Mesodermal cell (in vitro differentiated cells): Measurements from ENCODE around the gene PDLIM4.

ENCODE experiments used
- H3K27ac ChIP-seq: 2 replicates; pipeline ENCODE4 v1.7.0; 2013; ENCODE audit warnings: mild to moderate bottlenecking, low read depth, low read length, moderate library complexity; ENCODE audit not compliant: severe bottlenecking
- H3K36me3 ChIP-seq: 2 replicates; pipeline ENCODE4 v1.7.1; 2013; ENCODE audit warnings: mild to moderate bottlenecking, low read length, moderate library complexity; ENCODE audit not compliant: control insufficient read depth, insufficient read depth
- H3K4me1 ChIP-seq: one replicate; pipeline ENCODE4 v1.7.1; 2013; ENCODE audit warnings: mild to moderate bottlenecking, low read length; ENCODE audit not compliant: insufficient read depth, control insufficient read depth, poor library complexity, severe bottlenecking
- H3K4me3 ChIP-seq: 2 replicates; pipeline ENCODE4 v1.7.0; 2013; ENCODE audit warnings: low read length, control low read depth, mild to moderate bottlenecking; ENCODE audit not compliant: insufficient read depth, poor library complexity, severe bottlenecking; ENCODE audit errors: extremely low read depth
- H3K9me3 ChIP-seq: 2 replicates; pipeline ENCODE4 v1.7.1; 2013; ENCODE audit warnings: mild to moderate bottlenecking, low read length, moderate library complexity; ENCODE audit not compliant: control insufficient read depth
- WGBS, 2 experiments: methylation state at CpG; one replicate each; pipeline ENCODE4 v1.1.5; 2013; ENCODE audit warnings: missing lambda C conversion rate in 2 of 2; ENCODE audit not compliant: insufficient coverage in 2 of 2; 5-methylcytosine and 5-hydroxymethylcytosine counted together

The PDLIM4 gene

DNA sequence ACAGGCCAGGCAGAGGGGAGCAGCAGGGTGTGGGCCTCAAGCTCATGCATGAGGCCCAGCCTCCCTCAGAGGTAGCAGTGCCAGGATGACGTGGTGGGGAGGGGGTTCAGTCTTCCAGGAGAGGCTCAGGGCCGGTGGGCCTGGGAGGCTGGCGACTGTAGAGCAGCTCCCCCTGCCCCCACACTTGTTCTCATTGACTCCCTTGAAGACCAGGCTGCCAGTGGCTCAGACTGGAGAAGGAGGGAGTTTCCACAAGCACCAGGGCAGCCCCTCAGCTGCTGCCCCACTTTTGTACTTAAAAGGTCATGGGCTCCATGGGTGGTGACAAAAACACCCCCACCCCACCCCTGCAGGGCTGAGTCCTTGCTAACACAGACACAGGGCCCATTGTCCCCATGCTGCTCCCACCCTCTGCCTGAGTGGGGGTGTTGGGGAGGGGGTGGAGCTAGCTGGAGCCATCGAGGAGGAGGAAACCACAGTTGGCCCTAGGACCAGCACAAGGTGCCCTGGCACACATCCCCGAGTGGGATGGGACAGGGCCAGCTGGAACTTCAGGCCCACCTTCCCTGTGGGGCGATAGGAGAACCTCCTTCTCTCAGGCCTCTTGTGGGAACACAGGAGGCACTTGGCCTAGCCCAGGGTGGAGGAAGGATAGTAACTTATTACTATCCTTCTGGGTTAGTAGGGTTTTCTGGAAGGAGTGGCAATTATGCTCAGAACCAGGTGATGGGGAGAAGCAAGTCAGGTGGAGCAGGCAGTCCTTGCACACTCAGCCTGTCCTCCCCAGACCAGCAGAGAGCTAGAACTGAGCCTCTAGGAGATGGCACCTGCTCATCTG is 10.7 kb downstream of the PDLIM4 start:
- no peak overlapping the region for H3K27ac ChIP-seq
- no peak overlapping the region for H3K4me3 ChIP-seq
- H3K36me3 ChIP-seq = peaks cover 40% of the 10 kb centered on the region
- H3K9me3 ChIP-seq = no peaks in the 10 kb centered on the region
- peaks cover 34% of the 10 kb centered on the region for H3K4me1 ChIP-seq
- WGBS, 2 experiments = 90 to 95% methylated on average over 2 of the region's 6 CpGs

DNA sequence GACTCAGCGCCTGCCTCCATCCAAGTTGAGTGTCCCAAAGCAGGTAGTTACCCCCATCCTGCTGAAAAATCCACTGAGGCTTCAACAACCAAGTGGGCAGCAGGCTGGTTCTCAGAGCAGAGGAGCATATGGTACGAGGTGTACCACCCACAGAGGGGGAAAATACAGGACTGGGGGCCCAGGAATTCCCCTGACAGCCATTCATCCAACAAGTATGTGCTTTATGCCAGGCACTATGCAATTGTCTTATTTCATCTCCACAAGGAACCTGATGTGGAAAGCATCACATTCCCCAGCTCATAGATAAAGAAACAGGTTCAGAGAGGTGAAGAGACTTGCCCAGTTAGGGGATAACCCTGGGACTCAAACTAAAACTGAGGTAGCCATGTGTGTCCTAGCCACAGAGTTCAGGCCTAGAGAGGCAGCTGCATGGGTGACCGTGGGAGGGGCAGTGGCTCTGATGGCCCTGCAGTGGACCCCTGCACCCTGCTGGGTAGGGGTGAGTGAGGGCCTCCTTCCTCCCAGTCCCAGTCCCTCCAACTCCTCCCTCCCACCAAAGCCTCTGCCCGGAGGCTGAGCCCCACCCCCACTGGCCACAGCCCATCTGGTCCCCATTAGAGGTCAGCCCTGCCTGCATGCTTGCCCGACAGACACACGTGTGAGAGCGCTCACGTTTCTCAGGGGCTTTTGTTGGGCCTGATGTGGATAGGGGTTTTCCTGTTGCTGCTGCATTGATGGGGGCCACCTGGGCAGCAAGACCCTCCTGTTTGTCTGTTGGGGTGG is 11.5 kb downstream of the PDLIM4 start:
- Histone ChIP-seq H3K9me3 (no peaks in the 10 kb centered on the region), H3K4me3 (no peak overlapping the region), H3K27ac (no peak overlapping the region), H3K36me3 (peaks cover 41% of the 10 kb centered on the region), H3K4me1 (peaks cover 26% of the 10 kb centered on the region)
- 75 to 89% methylated on average over 2 to 3 of the region's 8 CpGs for WGBS, 2 experiments

DNA sequence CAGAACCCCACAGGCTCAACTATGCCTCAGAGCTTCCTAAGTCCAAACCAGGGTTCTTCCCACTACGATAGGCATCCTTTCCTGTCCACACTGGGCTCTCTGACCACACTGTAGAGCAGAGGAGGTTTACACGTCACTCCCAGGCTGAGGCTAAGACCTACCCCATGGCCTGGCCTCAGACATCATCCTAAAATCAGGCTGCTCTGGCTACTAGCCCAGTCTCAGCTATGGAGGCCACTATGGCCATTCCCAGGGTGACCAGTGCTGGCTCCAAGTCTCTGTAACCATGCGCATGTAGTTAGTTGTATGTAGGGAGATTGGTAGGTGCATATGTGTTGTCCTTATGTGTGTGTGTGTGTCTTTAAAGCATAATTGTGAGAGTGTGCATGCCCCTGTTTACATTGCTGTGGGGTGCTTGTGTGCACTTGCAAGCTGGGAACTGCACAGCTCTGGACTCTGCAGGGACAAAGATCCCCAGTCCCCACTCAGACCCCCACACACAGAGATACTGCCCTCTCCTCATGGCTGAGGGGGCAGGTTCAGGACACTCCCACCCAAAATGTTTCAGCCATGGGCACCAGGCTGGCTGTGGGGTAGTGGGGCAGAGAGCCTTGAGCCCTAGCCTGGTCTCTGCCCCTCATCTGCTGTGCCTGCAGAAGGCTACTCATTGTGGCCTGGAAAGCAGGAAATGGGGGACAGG is 12.3 kb downstream of the PDLIM4 start:
- WGBS, 2 experiments = 86 to 100% methylated on average over 3 of the region's 3 CpGs
- no peak overlapping the region for H3K27ac ChIP-seq
- no peaks in the 10 kb centered on the region for H3K9me3 ChIP-seq
- H3K4me1 ChIP-seq = peaks cover 18% of the 10 kb centered on the region
- H3K36me3 ChIP-seq = peaks cover 41% of the 10 kb centered on the region
- no peak overlapping the region for H3K4me3 ChIP-seq

DNA sequence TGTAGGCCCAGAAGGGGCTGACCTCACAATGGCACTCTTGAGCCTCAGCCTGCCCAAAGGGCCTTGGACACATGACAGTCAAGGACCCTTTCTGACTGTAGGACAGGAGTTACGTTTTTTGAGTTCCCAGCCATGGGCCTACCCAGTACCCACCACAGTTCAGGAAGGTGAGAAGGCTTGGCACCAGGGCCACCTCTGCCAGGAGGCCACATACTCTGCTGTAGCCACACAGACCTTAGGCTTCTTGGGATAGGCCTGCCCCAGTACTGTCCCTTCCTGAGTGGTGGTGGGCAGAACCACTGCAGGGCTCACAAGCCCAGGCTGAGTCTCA is 12.8 kb downstream of the PDLIM4 start:
- H3K9me3 ChIP-seq = no peaks in the 10 kb centered on the region
- H3K4me3 ChIP-seq = no peak overlapping the region
- no peak overlapping the region for H3K27ac ChIP-seq
- peaks cover 41% of the 10 kb centered on the region for H3K36me3 ChIP-seq
- WGBS, 2 experiments = 100% methylated on average over 1 of the region's 1 CpG; no CpG with 5 or more reads in 1 of the 2 experiments
- peaks cover 13% of the 10 kb centered on the region for H3K4me1 ChIP-seq

DNA sequence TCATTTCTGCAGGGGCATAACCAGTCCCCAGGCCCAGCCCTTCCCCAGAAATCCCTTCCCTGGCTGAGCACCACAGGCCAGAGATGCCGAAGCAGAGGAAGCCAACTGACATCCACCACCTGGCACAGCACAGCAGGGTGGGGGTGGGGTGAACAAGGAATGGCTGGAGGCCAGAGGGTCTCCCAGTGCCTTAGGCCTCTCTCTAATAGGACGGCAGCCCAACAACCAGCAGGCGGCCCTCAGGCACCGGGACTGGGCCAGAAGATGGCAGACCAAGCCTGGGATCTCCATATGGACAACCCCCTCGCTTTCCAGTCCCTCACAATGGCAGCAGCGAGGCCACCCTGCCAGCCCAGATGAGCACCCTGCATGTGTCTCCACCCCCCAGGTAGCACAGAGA is 13.2 kb downstream of the PDLIM4 start:
- WGBS, 2 experiments = 92 to 96% methylated on average over 5 to 6 of the region's 6 CpGs
- H3K27ac ChIP-seq = no peak overlapping the region
- no peak overlapping the region for H3K4me3 ChIP-seq
- peaks cover 41% of the 10 kb centered on the region for H3K36me3 ChIP-seq
- peaks cover 9% of the 10 kb centered on the region for H3K4me1 ChIP-seq
- H3K9me3 ChIP-seq = no peaks in the 10 kb centered on the region

DNA sequence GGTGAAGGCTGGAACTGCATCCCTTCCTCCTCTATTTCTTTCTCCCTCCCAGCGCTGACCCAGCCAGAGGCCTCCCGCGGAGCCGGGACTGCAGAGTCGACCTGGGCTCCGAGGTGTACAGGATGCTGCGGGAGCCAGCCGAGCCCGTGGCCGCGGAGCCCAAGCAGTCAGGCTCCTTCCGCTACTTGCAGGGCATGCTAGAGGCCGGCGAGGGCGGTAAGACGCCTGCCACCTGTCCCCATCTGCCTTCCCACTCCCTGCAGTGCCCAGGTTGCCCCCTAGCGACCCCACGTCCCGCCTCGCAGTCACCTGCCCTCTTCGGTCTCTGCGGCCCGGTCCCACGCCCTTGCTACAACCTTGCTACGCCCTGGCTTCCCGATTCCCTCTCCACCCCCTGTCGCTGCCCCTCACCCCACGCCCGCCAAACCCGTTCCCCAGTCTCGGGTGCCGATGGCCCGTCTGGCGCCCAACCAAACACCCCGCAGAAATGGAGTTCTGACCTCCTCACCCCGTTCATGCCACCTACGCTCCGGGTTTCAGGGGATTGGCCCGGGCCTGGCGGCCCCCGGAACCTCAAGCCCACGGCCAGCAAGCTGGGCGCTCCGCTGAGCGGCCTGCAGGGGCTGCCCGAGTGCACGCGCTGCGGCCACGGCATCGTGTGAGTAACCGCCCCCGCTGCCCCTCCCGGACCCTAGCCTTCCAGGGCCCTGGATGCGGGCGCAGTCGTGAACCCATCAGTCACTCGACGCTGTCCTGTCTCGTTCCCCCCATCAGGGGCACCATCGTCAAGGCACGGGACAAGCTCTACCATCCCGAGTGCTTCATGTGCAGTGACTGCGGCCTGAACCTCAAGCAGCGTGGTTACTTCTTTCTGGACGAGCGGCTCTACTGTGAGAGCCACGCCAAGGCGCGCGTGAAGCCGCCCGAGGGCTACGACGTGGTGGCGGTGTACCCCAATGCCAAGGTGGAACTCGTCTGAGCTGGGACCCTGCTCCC is 14.1 kb downstream of the PDLIM4 start:
- peaks cover 37% of the 10 kb centered on the region for H3K36me3 ChIP-seq
- no peaks in the 10 kb centered on the region for H3K9me3 ChIP-seq
- no peak overlapping the region for H3K4me3 ChIP-seq
- no peak overlapping the region for H3K27ac ChIP-seq
- peaks cover under 1% of the 10 kb centered on the region for H3K4me1 ChIP-seq
- WGBS, 2 experiments = 95 to 96% methylated on average over 63 to 77 of the region's 77 CpGs

DNA sequence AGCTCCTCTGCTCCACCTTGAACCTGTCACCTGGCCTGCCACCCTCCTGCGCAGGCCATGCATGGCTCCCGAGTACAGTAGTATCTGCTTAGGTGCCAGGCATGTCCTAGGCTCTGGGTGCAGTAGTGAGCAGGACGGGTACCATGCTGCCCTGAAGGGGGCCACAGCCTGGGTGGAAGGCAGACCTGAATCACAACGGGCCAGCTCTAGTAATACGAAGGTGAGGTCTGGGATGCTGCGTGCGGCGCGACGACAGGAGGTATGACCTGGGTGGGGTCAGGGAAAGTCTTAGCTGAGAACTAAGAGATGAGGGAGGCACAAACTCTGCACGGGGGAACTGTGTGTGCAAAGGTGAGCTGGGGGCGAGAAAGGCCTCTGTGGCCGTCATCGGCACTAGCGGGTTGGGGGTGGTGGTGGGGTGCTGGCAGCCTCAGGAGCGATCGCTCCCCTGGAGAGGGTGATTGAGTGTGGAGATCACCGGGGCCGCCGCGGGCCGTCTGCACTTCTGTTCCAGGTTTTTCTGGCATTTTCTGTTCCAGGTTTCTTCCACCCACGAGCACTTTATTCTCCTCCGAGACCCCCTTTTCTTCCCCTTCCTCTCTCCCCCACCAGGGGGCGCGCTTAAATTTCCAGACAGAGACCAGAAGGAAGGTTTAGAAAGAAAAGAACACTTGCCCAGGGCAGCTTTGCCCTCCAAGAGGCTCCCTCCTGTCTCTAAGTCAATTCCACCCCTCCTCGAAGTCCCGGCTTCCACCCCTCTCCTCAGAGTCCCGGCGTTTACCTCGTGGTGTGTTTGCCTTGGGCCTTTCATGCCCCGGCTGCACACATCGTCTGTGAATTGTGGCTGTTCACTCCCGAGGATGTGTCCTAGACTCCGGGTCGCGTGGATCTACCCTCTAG is 15.1 kb downstream of the PDLIM4 start:
- H3K27ac ChIP-seq = no peak overlapping the region
- WGBS, 2 experiments = 65 to 74% methylated on average over 27 to 28 of the region's 37 CpGs
- peaks cover 28% of the 10 kb centered on the region for H3K36me3 ChIP-seq
- no peaks in the 10 kb centered on the region for H3K9me3 ChIP-seq
- no peaks in the 10 kb centered on the region for H3K4me1 ChIP-seq
- no peak overlapping the region for H3K4me3 ChIP-seq

DNA sequence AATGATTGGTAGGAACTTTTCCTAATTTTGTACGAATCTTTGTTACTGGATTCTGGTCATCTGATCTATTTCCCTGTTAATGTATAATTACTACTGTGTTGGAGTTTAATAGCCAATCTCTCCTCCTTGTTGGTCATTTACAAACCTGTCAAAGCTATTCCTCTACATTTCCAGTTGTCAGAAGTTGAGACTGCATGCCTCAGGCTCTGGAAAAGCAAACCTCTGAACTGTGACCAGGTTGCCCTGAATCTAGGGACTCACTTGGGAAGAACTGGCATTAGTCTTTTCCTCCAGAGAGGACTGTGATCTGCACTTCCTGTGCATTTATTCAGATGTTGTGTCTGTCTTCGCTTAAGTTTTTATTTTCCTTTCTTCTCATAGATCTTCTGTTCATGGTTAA is 16.1 kb downstream of the PDLIM4 start:
- Histone ChIP-seq H3K36me3 (peaks cover 19% of the 10 kb centered on the region), H3K27ac (no peak overlapping the region), H3K9me3 (no peaks in the 10 kb centered on the region), H3K4me3 (no peak overlapping the region), H3K4me1 (no peaks in the 10 kb centered on the region)
- no CpG with 5 or more reads among the region's 2 CpGs for WGBS, 2 experiments

DNA sequence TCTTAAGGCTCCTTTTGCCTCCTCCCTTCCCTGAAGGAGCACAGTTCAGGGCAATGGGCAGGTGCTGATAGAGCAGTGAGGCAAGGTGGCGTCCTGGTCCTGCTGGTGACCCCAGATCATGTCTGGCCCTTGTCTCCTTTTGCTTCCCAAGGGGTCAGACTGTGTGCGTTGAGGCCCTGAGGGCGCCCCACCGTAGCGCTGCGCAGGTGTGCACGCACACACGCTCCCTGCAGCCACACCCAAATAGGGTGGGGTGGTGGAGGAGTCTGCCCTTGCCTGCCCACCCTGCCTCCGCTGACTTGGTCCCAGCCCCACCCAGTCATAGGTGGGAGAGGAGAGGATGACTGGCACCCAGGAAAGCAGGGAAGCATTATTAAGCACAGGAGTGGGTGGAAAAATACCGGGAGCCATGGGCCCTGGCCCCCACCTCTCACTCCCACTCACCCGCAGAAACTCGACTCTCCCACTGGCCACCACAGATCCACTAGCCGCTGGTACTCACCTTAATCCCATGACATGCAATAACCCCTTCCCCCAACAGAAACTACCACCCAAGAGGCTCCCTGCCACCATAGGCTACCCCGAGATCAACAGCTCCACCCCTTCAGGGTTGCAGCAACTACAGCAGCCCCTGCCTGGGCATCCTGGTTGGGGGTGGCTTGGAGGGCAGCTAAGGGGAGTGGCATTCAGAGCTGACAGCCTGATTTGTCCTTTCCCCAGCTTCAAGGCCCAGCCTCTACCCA is 16.7 kb downstream of the PDLIM4 start:
- H3K4me3 ChIP-seq = no peak overlapping the region
- H3K27ac ChIP-seq = no peak overlapping the region
- H3K9me3 ChIP-seq = no peaks in the 10 kb centered on the region
- H3K36me3 ChIP-seq = peaks cover 16% of the 10 kb centered on the region
- no peaks in the 10 kb centered on the region for H3K4me1 ChIP-seq
- 90 to 92% methylated on average over 4 to 8 of the region's 14 CpGs for WGBS, 2 experiments
